BLaER1 (cell line): Measurements from ENCODE around the gene PIGL.
"Not testable (repeated sequence)": the region's sequence is repeated elsewhere in the genome, so short reads cannot be mapped to it uniquely, and the experiment has no call there.

ENCODE experiments used
- H3K27ac ChIP-seq: shearing (Covaris generic); formaldehyde crosslinking; 2 replicates; pipeline ENCODE4 v1.8.1; 2022
- H3K27me3 ChIP-seq: shearing (Covaris generic); formaldehyde crosslinking; 2 replicates; pipeline ENCODE4 v1.8.1; 2022
- H3K36me3 ChIP-seq: shearing (Covaris generic); formaldehyde crosslinking; 2 replicates; pipeline ENCODE4 v1.8.1; 2022
- H3K4me1 ChIP-seq: shearing (Covaris generic); formaldehyde crosslinking; 2 replicates; pipeline ENCODE4 v1.8.1; 2022
- H3K4me2 ChIP-seq: shearing (Covaris generic); formaldehyde crosslinking; 2 replicates; pipeline ENCODE4 v1.8.1; 2022
- H3K4me3 ChIP-seq: shearing (Covaris generic); formaldehyde crosslinking; 2 replicates; pipeline ENCODE4 v1.8.1; 2022
- H3K9ac ChIP-seq: shearing (Covaris generic); formaldehyde crosslinking; 2 replicates; pipeline ENCODE4 v1.8.1; 2022
- H3K9me3 ChIP-seq: shearing (Covaris generic); formaldehyde crosslinking; 2 replicates; pipeline ENCODE4 v1.8.1; 2022
- H4K20me1 ChIP-seq: shearing (Covaris generic); formaldehyde crosslinking; 2 replicates; pipeline ENCODE4 v1.8.1; 2022
- Cebpa-rat ChIP-seq: shearing (Covaris generic); IDR thresholded peaks from 2 replicates; pipeline ENCODE4 v1.8.1; 2022

PIGL gene

GRCh38 chr17:16286947-16287562, 70.0 kb downstream of the PIGL start:
- Histone ChIP-seq H3K27ac (peak overlapping the region; percentile 92), H3K27me3 (no peaks in the 10 kb centered on the region), H3K4me3 (peak overlapping the region; percentile 55), H3K36me3 (0 out of 2 replicates have a peak, but pooled peaks cover under 1% of the 10 kb centered on the region), H3K9ac (peak overlapping the region; percentile 74), H4K20me1 (no peaks in the 10 kb centered on the region), H3K4me2 (peak overlapping the region; percentile 95), H3K9me3 (no peaks in the 10 kb centered on the region), H3K4me1 (peaks cover 73% of the 10 kb centered on the region)
- no peak for TF ChIP-seq Cebpa-rat

- no peaks in the 10 kb centered on the region for H3K9me3 ChIP-seq
- H3K27me3 ChIP-seq: no peaks in the 10 kb centered on the region
- H3K4me2 ChIP-seq: peak overlapping the region; percentile 95
- H3K9ac ChIP-seq: peak overlapping the region; percentile 74
- no peaks in the 10 kb centered on the region for H3K36me3 ChIP-seq
- H4K20me1 ChIP-seq: no peaks in the 10 kb centered on the region
- no peak for TF ChIP-seq Cebpa-rat
- H3K4me3 ChIP-seq: peak overlapping the region; percentile 55
- H3K27ac ChIP-seq: peak overlapping the region; percentile 92
- peaks cover 78% of the 10 kb centered on the region for H3K4me1 ChIP-seq
These were observed 70.6 kb downstream of the PIGL start for GRCh38 chr17:16287563-16288027.

GRCh38 chr17:16288860-16289571, 72.0 kb downstream of the PIGL start:
- Histone ChIP-seq H3K36me3 (no peaks in the 10 kb centered on the region), H3K4me3 (no peak overlapping the region), H3K4me1 (peaks cover 86% of the 10 kb centered on the region), H3K9ac (0 out of 2 replicates have a peak overlapping the region, but pooled peaks have one; percentile 74), H4K20me1 (no peaks in the 10 kb centered on the region), H3K9me3 (no peaks in the 10 kb centered on the region), H3K27me3 (no peaks in the 10 kb centered on the region), H3K27ac (peak overlapping the region; percentile 92), H3K4me2 (peak overlapping the region; percentile 95)
- no peak for TF ChIP-seq Cebpa-rat

- Histone ChIP-seq H3K4me2 (no peak overlapping the region), H3K4me1 (peaks cover 48% of the 10 kb centered on the region), H4K20me1 (no peaks in the 10 kb centered on the region), H3K4me3 (no peak overlapping the region), H3K9me3 (no peaks in the 10 kb centered on the region; the same call in 1 of the 2 replicates), H3K36me3 (no peaks in the 10 kb centered on the region), H3K27me3 (no peaks in the 10 kb centered on the region), H3K27ac (no peak overlapping the region), H3K9ac (no peak overlapping the region)
- no peak for TF ChIP-seq Cebpa-rat
These were observed 76.9 kb downstream of the PIGL start for GRCh38 chr17:16293931-16294330.

- no peak overlapping the region for H3K4me3 ChIP-seq
- no peak overlapping the region for H3K27ac ChIP-seq
- no peaks in the 10 kb centered on the region; the same call in 1 of the 2 replicates for H3K9me3 ChIP-seq
- H3K27me3 ChIP-seq: no peaks in the 10 kb centered on the region
- no peak overlapping the region for H3K9ac ChIP-seq
- no peak overlapping the region for H3K4me2 ChIP-seq
- no peak for TF ChIP-seq Cebpa-rat
- no peaks in the 10 kb centered on the region for H3K36me3 ChIP-seq
- H3K4me1 ChIP-seq: peaks cover 42% of the 10 kb centered on the region
- H4K20me1 ChIP-seq: no peaks in the 10 kb centered on the region
These were observed 77.5 kb downstream of the PIGL start for GRCh38 chr17:16294560-16294959.

- not testable (repeated sequence) for H3K27me3 ChIP-seq, H3K4me3 ChIP-seq, H3K9ac ChIP-seq, H3K27ac ChIP-seq, H3K9me3 ChIP-seq, H4K20me1 ChIP-seq
- Histone ChIP-seq H3K36me3 (0 out of 2 replicates have a peak, but pooled peaks cover 11% of the 10 kb centered on the region), H3K4me1 (peaks cover 27% of the 10 kb centered on the region), H3K4me2 (0 out of 2 replicates have a peak overlapping the region, but pooled peaks have one; percentile 9)
These were observed 79.1 kb downstream of the PIGL start for GRCh38 chr17:16296072-16296471.

- no peak overlapping the region for H3K9ac ChIP-seq
- no peak overlapping the region for H3K27ac ChIP-seq
- no peaks in the 10 kb centered on the region for H4K20me1 ChIP-seq
- no peak overlapping the region for H3K4me2 ChIP-seq
- peaks cover 13% of the 10 kb centered on the region for H3K4me1 ChIP-seq
- H3K36me3 ChIP-seq: peaks cover 20% of the 10 kb centered on the region; the same call in 1 of the 2 replicates
- TF ChIP-seq Cebpa-rat: no peak
- no peak overlapping the region for H3K4me3 ChIP-seq
- no peaks in the 10 kb centered on the region for H3K27me3 ChIP-seq
- no peaks in the 10 kb centered on the region; the same call in 1 of the 2 replicates for H3K9me3 ChIP-seq
These were observed 80.5 kb downstream of the PIGL start for GRCh38 chr17:16297367-16298139.

- H3K27me3 ChIP-seq: no peaks in the 10 kb centered on the region
- no peaks in the 10 kb centered on the region for H4K20me1 ChIP-seq
- peaks cover 11% of the 10 kb centered on the region for H3K4me1 ChIP-seq
- no peak for TF ChIP-seq Cebpa-rat
- H3K4me3 ChIP-seq: no peak overlapping the region
- peaks cover 20% of the 10 kb centered on the region; the same call in 1 of the 2 replicates for H3K36me3 ChIP-seq
- no peaks in the 10 kb centered on the region; the same call in 1 of the 2 replicates for H3K9me3 ChIP-seq
- no peak overlapping the region for H3K27ac ChIP-seq
- H3K4me2 ChIP-seq: no peak overlapping the region
- no peak overlapping the region for H3K9ac ChIP-seq
These were observed 81.2 kb downstream of the PIGL start for GRCh38 chr17:16298140-16298662.

GRCh38 chr17:16300554-16300953, 83.5 kb downstream of the PIGL start:
- Histone ChIP-seq H3K27ac (no peak overlapping the region), H3K9me3 (no peaks in the 10 kb centered on the region; the same call in 1 of the 2 replicates), H3K27me3 (no peaks in the 10 kb centered on the region), H4K20me1 (no peaks in the 10 kb centered on the region), H3K4me1 (peaks cover 13% of the 10 kb centered on the region), H3K4me3 (no peak overlapping the region), H3K4me2 (no peak overlapping the region), H3K36me3 (peaks cover 20% of the 10 kb centered on the region; the same call in 1 of the 2 replicates), H3K9ac (no peak overlapping the region)
- TF ChIP-seq Cebpa-rat: no peak
